DND-41 (cell line): ENCODE data around the gene BTBD10.
A peak's percentile ranks its signal among the peaks of the same experiment; 100 is the strongest.

Experiments used
- ATAC-seq: fragments of 200-7000 bp; cut with Tn5 transposase; 3 replicates; pipeline ENCODE4 v1.9.1; 2021; ENCODE audit warnings: low read depth; ENCODE audit not compliant: insufficient read depth
- DNase-seq: peaks from one replicate; pipeline ENCODE4 v3.0.0-alpha.2; 2020
- H2AFZ ChIP-seq: 2 replicates; pipeline ENCODE4 v1.6.0; 2012; ENCODE audit warnings: low read depth, low read length
- H3K27ac ChIP-seq: 2 replicates; pipeline ENCODE4 v1.5.1; 2012; ENCODE audit warnings: low read length, inconsistent platforms
- H3K27me3 ChIP-seq: fragments of 200-600 bp; sonication (generic); 2 replicates; pipeline ENCODE4 v1.6.0; 2012; ENCODE audit warnings: low read length, mild to moderate bottlenecking, inconsistent platforms; ENCODE audit not compliant: insufficient read depth, poor library complexity
- H3K36me3 ChIP-seq: 2 replicates; pipeline ENCODE4 v1.5.1; 2012; ENCODE audit warnings: low read length, inconsistent platforms; ENCODE audit not compliant: insufficient read depth
- H3K4me1 ChIP-seq: 2 replicates; pipeline ENCODE4 v1.5.1; 2012; ENCODE audit warnings: mild to moderate bottlenecking, low read length; ENCODE audit not compliant: insufficient read depth
- H3K4me2 ChIP-seq: 2 replicates; pipeline ENCODE4 v1.6.0; 2012; ENCODE audit warnings: mild to moderate bottlenecking, moderate library complexity, low read length, inconsistent platforms; ENCODE audit not compliant: insufficient read depth
- H3K4me3 ChIP-seq, 2 experiments: fragments of 200-600 bp in 1 of 2; shearing (Covaris generic) in 1 of 2; 2 replicates each; pipeline ENCODE4 v1.5.1; 2012 to 2016; ENCODE audit warnings: inconsistent platforms in 2 of 2, low read length in 2 of 2, mild to moderate bottlenecking in 2 of 2, low read depth in 1 of 2, moderate library complexity in 1 of 2
- H3K79me2 ChIP-seq: 2 replicates; pipeline ENCODE4 v1.6.0; 2012; ENCODE audit warnings: low read length, inconsistent platforms; ENCODE audit not compliant: insufficient read depth
- H3K9ac ChIP-seq: 2 replicates; pipeline ENCODE4 v1.6.0; 2012; ENCODE audit warnings: low read depth, mild to moderate bottlenecking, inconsistent platforms, low read length, moderate library complexity
- H3K9me3 ChIP-seq: 2 replicates; pipeline ENCODE4 v1.5.1; 2012; ENCODE audit warnings: low read length, moderate library complexity, mild to moderate bottlenecking, inconsistent platforms; ENCODE audit not compliant: insufficient read depth, severe bottlenecking
- H4K20me1 ChIP-seq: 2 replicates; pipeline ENCODE4 v1.6.0; 2012; ENCODE audit warnings: low read length; ENCODE audit not compliant: insufficient read depth
- CTCF ChIP-seq: IDR thresholded peaks from 2 replicates; pipeline ENCODE4 v1.5.1; 2012; ENCODE audit warnings: borderline replicate concordance, low read length, moderate library complexity, mild to moderate bottlenecking; ENCODE audit not compliant: poor library complexity, severe bottlenecking; ENCODE audit errors: extremely low read depth
- EZH2 ChIP-seq: IDR thresholded peaks from 3 replicates; pipeline ENCODE4 v1.6.1; 2012; ENCODE audit warnings: borderline replicate concordance, low read depth, mild to moderate bottlenecking, moderate library complexity, low read length, inconsistent platforms; ENCODE audit not compliant: severe bottlenecking

Gene BTBD10

GRCh38 chr11:13462901-13463778, at the start of gene BTBD10:
TSS of gene BTBD10 (minus strand) at chr11:13463222. CDS start at chr11:13445124, 18,098 bp downstream.
- Histone ChIP-seq H3K27ac (peak within 1 kb of the TSS; percentile 99), H4K20me1 (no peaks in the 10 kb centered on the region; the same call in 1 of the 2 replicates), H3K4me2 (peak within 1 kb of the TSS; percentile 98), H3K9ac (peak within 1 kb of the TSS; percentile 95), H3K36me3 (no peaks in the 10 kb centered on the region), H3K79me2 (peaks cover 44% of the 10 kb centered on the region), H3K9me3 (no peaks in the 10 kb centered on the region), H3K4me1 (peaks cover 26% of the 10 kb centered on the region), H3K4me3 (peak within 1 kb of the TSS; percentile 90 to 93), H3K27me3 (no peaks in the 10 kb centered on the region), H2AFZ (peak within 1 kb of the TSS; percentile 99)
- TF ChIP-seq EZH2 (no peak), CTCF (no peak)
- ATAC-seq (peak; percentile 98), DNase-seq (peak; percentile 95)

GRCh38 chr11:13503393-13503792, 40.4 kb upstream of the BTBD10 start:
- ATAC-seq: no peak
- no peak for DNase-seq

GRCh38 chr11:13502492-13502891, 39.5 kb upstream of the BTBD10 start:
- no peaks in the 10 kb centered on the region for H4K20me1 ChIP-seq
- no peaks in the 10 kb centered on the region for H3K9me3 ChIP-seq
- H3K27me3 ChIP-seq: peaks cover 5% of the 10 kb centered on the region
- ATAC-seq (no peak), DNase-seq (no peak)
- no peak overlapping the region for H3K4me2 ChIP-seq
- no peak overlapping the region for H3K27ac ChIP-seq
- no peak overlapping the region for H3K4me3 ChIP-seq
- no peaks in the 10 kb centered on the region for H3K4me1 ChIP-seq
- H3K79me2 ChIP-seq: no peaks in the 10 kb centered on the region
- no peak overlapping the region for H3K9ac ChIP-seq
- H3K36me3 ChIP-seq: no peaks in the 10 kb centered on the region
- TF ChIP-seq EZH2 (no peak), CTCF (no peak)
- H2AFZ ChIP-seq: no peak overlapping the region

More at GRCh38 chr11:13503393-13503792, 40.4 kb upstream of the BTBD10 start:
- H4K20me1 ChIP-seq: no peaks in the 10 kb centered on the region
- H3K4me3 ChIP-seq: no peak overlapping the region
- no peak overlapping the region for H3K9ac ChIP-seq
- H3K27me3 ChIP-seq: peaks cover 3% of the 10 kb centered on the region
- H3K27ac ChIP-seq: no peak overlapping the region
- no peaks in the 10 kb centered on the region for H3K4me1 ChIP-seq
- H3K9me3 ChIP-seq: no peaks in the 10 kb centered on the region
- H3K79me2 ChIP-seq: no peaks in the 10 kb centered on the region
- no peak overlapping the region for H3K4me2 ChIP-seq
- H3K36me3 ChIP-seq: no peaks in the 10 kb centered on the region
- TF ChIP-seq CTCF (no peak), EZH2 (no peak)
- H2AFZ ChIP-seq: no peak overlapping the region
